BE2C (cell line): Measurements from ENCODE around the gene AURKAIP1.
A peak's percentile ranks its signal among the peaks of the same experiment; 100 is the strongest.

Experiments
- DNase-seq: peaks from one replicate; pipeline ENCODE4 v3.0.0-alpha.2; 2020
- H3K27me3 ChIP-seq: fragments of 250-450 bp; sonication (Bioruptor Pico); 2 replicates; pipeline ENCODE4 v1.5.1; 2020; ENCODE audit warnings: mild to moderate bottlenecking
- H3K36me3 ChIP-seq: fragments of 250-450 bp; sonication (Bioruptor Pico); 2 replicates; pipeline ENCODE4 v1.5.1; 2020; ENCODE audit warnings: mild to moderate bottlenecking
- H3K4me1 ChIP-seq: fragments of 250-450 bp; sonication (Bioruptor Pico); 2 replicates; pipeline ENCODE4 v1.5.1; 2020
- H3K4me3 ChIP-seq: 2 replicates; pipeline ENCODE4 v1.5.1; 2011; ENCODE audit warnings: low read depth, low read length
- H3K9me3 ChIP-seq: fragments of 250-450 bp; sonication (Bioruptor Pico); 2 replicates; pipeline ENCODE4 v1.5.1; 2020
- CTCF ChIP-seq: IDR thresholded peaks from 2 replicates; pipeline ENCODE4 v1.5.1; 2012; ENCODE audit warnings: mild to moderate bottlenecking, low read depth, low read length

Gene AURKAIP1

GRCh38 chr1:1345860-1346500, 29.0 kb downstream of the AURKAIP1 start:
- no peaks in the 10 kb centered on the region for H3K27me3 ChIP-seq
- H3K36me3 ChIP-seq = peaks cover 12% of the 10 kb centered on the region
- no peak for TF ChIP-seq CTCF
- H3K9me3 ChIP-seq = no peaks in the 10 kb centered on the region
- peaks cover 3% of the 10 kb centered on the region; the same call in 1 of the 2 replicates for H3K4me1 ChIP-seq
- DNase-seq = no peak
- no peak overlapping the region for H3K4me3 ChIP-seq

GRCh38 chr1:1345384-1345783, 29.6 kb downstream of the AURKAIP1 start:
- no peak for TF ChIP-seq CTCF
- H3K36me3 ChIP-seq = peaks cover 16% of the 10 kb centered on the region
- H3K27me3 ChIP-seq = no peaks in the 10 kb centered on the region
- peaks cover 3% of the 10 kb centered on the region; the same call in 1 of the 2 replicates for H3K4me1 ChIP-seq
- no peak overlapping the region for H3K4me3 ChIP-seq
- H3K9me3 ChIP-seq = no peaks in the 10 kb centered on the region
- no peak for DNase-seq

- peak; percentile 66 for TF ChIP-seq CTCF
- Histone ChIP-seq H3K4me3 (no peak overlapping the region), H3K36me3 (peaks cover 21% of the 10 kb centered on the region), H3K9me3 (no peaks in the 10 kb centered on the region), H3K27me3 (no peaks in the 10 kb centered on the region), H3K4me1 (peaks cover 3% of the 10 kb centered on the region; the same call in 1 of the 2 replicates)
- peak; percentile 74 for DNase-seq
These were observed 30.2 kb downstream of the AURKAIP1 start for GRCh38 chr1:1344655-1345361.

- peaks cover 3% of the 10 kb centered on the region; the same call in 1 of the 2 replicates for H3K4me1 ChIP-seq
These were observed 31.1 kb downstream of the AURKAIP1 start for GRCh38 chr1:1343811-1344421.

GRCh38 chr1:1342584-1343115, 32.4 kb downstream of the AURKAIP1 start:
- TF ChIP-seq CTCF = no peak
- Histone ChIP-seq H3K36me3 (peaks cover 33% of the 10 kb centered on the region), H3K4me1 (peaks cover 3% of the 10 kb centered on the region; the same call in 1 of the 2 replicates), H3K4me3 (no peak overlapping the region), H3K27me3 (no peaks in the 10 kb centered on the region), H3K9me3 (no peaks in the 10 kb centered on the region)
- DNase-seq = no peak

More at GRCh38 chr1:1343811-1344421, 31.1 kb downstream of the AURKAIP1 start:
- DNase-seq = no peak
- Histone ChIP-seq H3K27me3 (no peaks in the 10 kb centered on the region), H3K36me3 (peaks cover 27% of the 10 kb centered on the region), H3K9me3 (no peaks in the 10 kb centered on the region), H3K4me3 (no peak overlapping the region)
- no peak for TF ChIP-seq CTCF
